ENCODE data around the gene DESI2. TPM values are rescaled to one million over a fixed set of nuclear protein-coding genes. Genes with fewer than 3 reads are reported as not detected.
A peak's percentile ranks its signal among the peaks of the same experiment; 100 is the strongest.

Gene DESI2
- polyA plus RNA-seq, 1 of the 3 experiments (the other 2 are of a cell fraction): 14.0 TPM

DNA sequence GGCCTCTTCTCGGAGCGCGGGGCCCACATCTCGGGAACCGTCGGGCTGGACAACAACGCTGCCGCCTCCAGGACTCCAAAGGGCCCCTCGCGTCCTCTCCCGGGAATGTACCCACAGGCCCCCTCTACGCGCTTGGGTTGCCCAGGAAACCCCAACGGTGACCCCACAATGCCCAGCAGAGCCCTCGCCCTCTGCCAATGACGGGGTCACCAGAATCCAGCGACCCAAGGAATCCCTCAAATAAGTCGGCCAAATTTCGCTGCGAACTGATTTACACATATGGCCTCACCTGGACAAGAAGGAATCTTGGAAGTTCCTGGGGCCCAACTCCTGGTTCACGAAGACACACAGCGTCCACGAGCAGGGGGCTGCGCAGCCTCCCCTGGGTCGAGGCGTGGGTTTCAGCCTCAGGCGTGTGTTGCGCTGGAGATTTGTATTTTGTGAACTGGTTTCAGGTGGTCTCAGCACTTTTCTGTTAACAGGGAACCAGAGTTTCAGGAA is 78.1 kb downstream of the DESI2 start:
- H3K36me3 ChIP-seq (replicated peaks in 1 of 2; ENCODE audit: control insufficient read depth in 1 of 2, insufficient read depth in 2 of 2, low read length in 1 of 2): no peaks in the 10 kb centered on the region
- no peaks in the 10 kb centered on the region for H3K27me3 ChIP-seq (ENCODE audit: insufficient read depth)
- H3K9ac ChIP-seq: no peak overlapping the region
- ChIA-PET CTCF (interaction anchor here (1.0 kb wide), 1 partner anchor 47 kb away, joined by 3 read pairs; no protein-coding TSS in a partner anchor), POLR2A (no interaction called here)
- no peaks in the 10 kb centered on the region for H3F3A ChIP-seq (replicated peaks; ENCODE audit: insufficient read depth)
- DNase-seq: no peak
- 94% methylated on average over 17 of the region's 28 CpGs for WGBS (ENCODE audit: low lambda C conversion rate)
- H3K9me3 ChIP-seq: peaks cover 4% of the 10 kb centered on the region; the same call in 1 of the 2 replicates
- peak overlapping the region in 1 of 2 experiments; percentile 31; a peak in 1 of 4 replicates for H3K4me3 ChIP-seq (ENCODE audit: low read depth in 2 of 2, low read length in 1 of 2)
- H3K4me1 ChIP-seq (ENCODE audit: control insufficient read depth in 1 of 2, insufficient read depth in 2 of 2, low read depth in 1 of 2, low read length in 1 of 2): no peaks in the 10 kb centered on the region; a peak in 1 of 4 replicates
- no peaks in the 10 kb centered on the region for H3K9me2 ChIP-seq
- no peak overlapping the region for H3K4me2 ChIP-seq
- TF ChIP-seq GATA2 (CRISPR knock-in tag; IDR thresholded peaks at IDR 0.05): no peak
- no peak for TF ChIP-seq RAD21 (IDR thresholded peaks at IDR 0.05; ENCODE audit: low read length)
- TF ChIP-seq, protein P1, sequence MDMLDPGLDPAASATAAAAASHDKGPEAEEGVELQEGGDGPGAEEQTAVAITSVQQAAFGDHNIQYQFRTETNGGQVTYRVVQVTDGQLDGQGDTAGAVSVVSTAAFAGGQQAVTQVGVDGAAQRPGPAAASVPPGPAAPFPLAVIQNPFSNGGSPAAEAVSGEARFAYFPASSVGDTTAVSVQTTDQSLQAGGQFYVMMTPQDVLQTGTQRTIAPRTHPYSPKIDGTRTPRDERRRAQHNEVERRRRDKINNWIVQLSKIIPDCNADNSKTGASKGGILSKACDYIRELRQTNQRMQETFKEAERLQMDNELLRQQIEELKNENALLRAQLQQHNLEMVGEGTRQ (IDR thresholded peaks at IDR 0.05; ENCODE audit: borderline replicate concordance, low read depth, low read length): no peak
- TF ChIP-seq, protein P2, sequence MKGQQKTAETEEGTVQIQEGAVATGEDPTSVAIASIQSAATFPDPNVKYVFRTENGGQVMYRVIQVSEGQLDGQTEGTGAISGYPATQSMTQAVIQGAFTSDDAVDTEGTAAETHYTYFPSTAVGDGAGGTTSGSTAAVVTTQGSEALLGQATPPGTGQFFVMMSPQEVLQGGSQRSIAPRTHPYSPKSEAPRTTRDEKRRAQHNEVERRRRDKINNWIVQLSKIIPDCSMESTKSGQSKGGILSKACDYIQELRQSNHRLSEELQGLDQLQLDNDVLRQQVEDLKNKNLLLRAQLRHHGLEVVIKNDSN (IDR thresholded peaks at IDR 0.05; ENCODE audit: borderline replicate concordance, low read depth): no peak
- TF ChIP-seq TEAD4 (IDR thresholded peaks at IDR 0.05; ENCODE audit: borderline replicate concordance, insufficient read depth): no peak
- TF ChIP-seq EP300 (IDR thresholded peaks at IDR 0.05; ENCODE audit: borderline replicate concordance in 1 of 2, low read depth in 1 of 2, low read length in 1 of 2): no peak
- TF ChIP-seq FOXM1 (IDR thresholded peaks at IDR 0.05; ENCODE audit: low read depth): no peak
- TF ChIP-seq, protein P3, sequence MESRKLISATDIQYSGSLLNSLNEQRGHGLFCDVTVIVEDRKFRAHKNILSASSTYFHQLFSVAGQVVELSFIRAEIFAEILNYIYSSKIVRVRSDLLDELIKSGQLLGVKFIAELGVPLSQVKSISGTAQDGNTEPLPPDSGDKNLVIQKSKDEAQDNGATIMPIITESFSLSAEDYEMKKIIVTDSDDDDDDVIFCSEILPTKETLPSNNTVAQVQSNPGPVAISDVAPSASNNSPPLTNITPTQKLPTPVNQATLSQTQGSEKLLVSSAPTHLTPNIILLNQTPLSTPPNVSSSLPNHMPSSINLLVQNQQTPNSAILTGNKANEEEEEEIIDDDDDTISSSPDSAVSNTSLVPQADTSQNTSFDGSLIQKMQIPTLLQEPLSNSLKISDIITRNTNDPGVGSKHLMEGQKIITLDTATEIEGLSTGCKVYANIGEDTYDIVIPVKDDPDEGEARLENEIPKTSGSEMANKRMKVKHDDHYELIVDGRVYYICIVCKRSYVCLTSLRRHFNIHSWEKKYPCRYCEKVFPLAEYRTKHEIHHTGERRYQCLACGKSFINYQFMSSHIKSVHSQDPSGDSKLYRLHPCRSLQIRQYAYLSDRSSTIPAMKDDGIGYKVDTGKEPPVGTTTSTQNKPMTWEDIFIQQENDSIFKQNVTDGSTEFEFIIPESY (IDR thresholded peaks at IDR 0.05; ENCODE audit: borderline replicate concordance, low read depth): no peak
- TF ChIP-seq SMC3 (IDR thresholded peaks at IDR 0.05; ENCODE audit: low read depth, low read length): no peak
- no peak for TF ChIP-seq GABPA (IDR thresholded peaks at IDR 0.05; ENCODE audit: low read depth)
- TF ChIP-seq FOSL2 (IDR thresholded peaks at IDR 0.05; ENCODE audit: borderline replicate concordance, low read depth): no peak
- no peak for TF ChIP-seq JUND (IDR thresholded peaks at IDR 0.05)
- TF ChIP-seq POLR2AphosphoS5 (IDR thresholded peaks at IDR 0.05; ENCODE audit: low read depth, low read length): no peak
- no peak for TF ChIP-seq MXI1 (IDR thresholded peaks at IDR 0.05; ENCODE audit: low read depth, low read length)
- TF ChIP-seq, protein P4, sequence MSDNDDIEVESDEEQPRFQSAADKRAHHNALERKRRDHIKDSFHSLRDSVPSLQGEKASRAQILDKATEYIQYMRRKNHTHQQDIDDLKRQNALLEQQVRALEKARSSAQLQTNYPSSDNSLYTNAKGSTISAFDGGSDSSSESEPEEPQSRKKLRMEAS (IDR thresholded peaks at IDR 0.05; ENCODE audit: low read depth): no peak
- no peaks in the 10 kb centered on the region for H4K20me1 ChIP-seq (ENCODE audit: insufficient read depth)
- H3K27ac ChIP-seq (ENCODE audit: low read depth in 2 of 2, low read length in 1 of 2): no peak overlapping the region
- no peak overlapping the region for H2AFZ ChIP-seq (ENCODE audit: low read depth)
- H3K79me2 ChIP-seq (ENCODE audit: insufficient read depth): no peaks in the 10 kb centered on the region
